ENCODE measurements around the gene CCSER1.

CCSER1 gene

DNA sequence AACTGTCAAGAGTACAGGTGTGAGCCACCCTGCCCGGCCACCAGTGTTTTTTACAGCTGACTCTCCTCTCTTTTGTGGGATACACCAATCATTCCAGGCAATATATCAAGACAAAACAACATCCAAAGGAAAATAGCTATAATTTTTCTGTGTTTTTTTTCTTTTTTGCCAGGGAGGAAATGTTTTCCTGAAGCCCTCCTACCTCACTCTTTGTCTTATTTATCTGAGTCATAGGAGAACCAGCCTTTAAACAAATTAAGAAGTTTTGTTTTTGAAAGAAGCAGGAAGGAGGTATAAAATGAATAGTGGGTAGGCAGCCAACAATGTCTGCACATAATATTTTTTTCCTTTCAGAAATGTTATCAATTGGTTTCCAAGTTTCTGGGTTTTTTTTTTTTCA is 493.9 kb downstream of the CCSER1 start:
- H3K9me2 ChIP-seq (replicated peaks; ENCODE audit: low read depth, low read length) = no peaks in the 10 kb centered on the region
- no peaks in the 10 kb centered on the region for H3K4me1 ChIP-seq (ENCODE audit: insufficient read depth, low read length, poor library complexity, severe bottlenecking)
- TF ChIP-seq EZH2phosphoT487 (IDR thresholded peaks at IDR 0.05; ENCODE audit: borderline replicate concordance) (no peak), CTCF (conservative IDR thresholded peaks at IDR 0.05; ENCODE audit: low read length) (no peak)
- H3K27me3 ChIP-seq (ENCODE audit: insufficient read depth, low read length, poor library complexity, severe bottlenecking) = no peaks in the 10 kb centered on the region
- no peaks in the 10 kb centered on the region for H3F3A ChIP-seq (ENCODE audit: low read depth)
- no peaks in the 10 kb centered on the region for H3K79me2 ChIP-seq (ENCODE audit: insufficient read depth, low read length)
- no peaks in the 10 kb centered on the region for H4K20me1 ChIP-seq (ENCODE audit: insufficient read depth, low read length, poor library complexity, severe bottlenecking)
- H3K36me3 ChIP-seq (ENCODE audit: insufficient read depth, low read length) = no peaks in the 10 kb centered on the region
- no peaks in the 10 kb centered on the region for H3K9me3 ChIP-seq (ENCODE audit: insufficient read depth, low read depth, low read length)
- H3K9ac ChIP-seq (ENCODE audit: low read depth, low read length, poor library complexity, severe bottlenecking) = no peak overlapping the region
- no peak overlapping the region for H3K4me3 ChIP-seq (ENCODE audit: low read length, poor library complexity, severe bottlenecking)
- H3K4me2 ChIP-seq (ENCODE audit: low read depth, low read length, poor library complexity, severe bottlenecking) = no peak overlapping the region
- no peak overlapping the region for H2AFZ ChIP-seq (ENCODE audit: low read length)

DNA sequence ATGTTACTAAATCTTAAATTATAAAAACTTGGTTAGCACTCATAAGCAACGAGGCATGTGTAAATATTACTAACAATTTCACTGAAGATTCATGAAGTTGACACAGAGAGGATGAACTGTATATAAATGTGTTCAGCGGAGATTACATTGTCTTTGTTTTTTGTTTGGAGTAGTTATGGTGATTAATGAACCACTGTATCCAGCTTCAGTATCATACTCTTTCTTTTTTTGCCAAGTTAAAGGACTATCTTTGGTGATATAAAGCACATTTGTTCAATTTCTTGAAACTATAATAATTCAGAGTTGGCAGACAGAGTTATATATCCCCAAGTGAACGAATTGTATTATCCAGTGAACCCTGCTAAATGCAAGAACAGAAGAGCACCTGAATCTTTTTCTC is 497.6 kb downstream of the CCSER1 start:
- no peaks in the 10 kb centered on the region for H3K27me3 ChIP-seq (ENCODE audit: insufficient read depth, low read length, poor library complexity, severe bottlenecking)
- no peaks in the 10 kb centered on the region for H3K79me2 ChIP-seq (ENCODE audit: insufficient read depth, low read length)
- H3K9me3 ChIP-seq (ENCODE audit: insufficient read depth, low read depth, low read length) = no peaks in the 10 kb centered on the region
- H3F3A ChIP-seq (ENCODE audit: low read depth) = no peaks in the 10 kb centered on the region
- no peak for TF ChIP-seq EZH2phosphoT487 (IDR thresholded peaks at IDR 0.05; ENCODE audit: borderline replicate concordance)
- no peak for TF ChIP-seq CTCF (conservative IDR thresholded peaks at IDR 0.05; ENCODE audit: low read length)
- no peaks in the 10 kb centered on the region for H4K20me1 ChIP-seq (ENCODE audit: insufficient read depth, low read length, poor library complexity, severe bottlenecking)
- H3K36me3 ChIP-seq (ENCODE audit: insufficient read depth, low read length) = no peaks in the 10 kb centered on the region
- H3K9ac ChIP-seq (ENCODE audit: low read depth, low read length, poor library complexity, severe bottlenecking) = no peak overlapping the region
- H3K4me3 ChIP-seq (ENCODE audit: low read length, poor library complexity, severe bottlenecking) = no peak overlapping the region
- H3K4me2 ChIP-seq (ENCODE audit: low read depth, low read length, poor library complexity, severe bottlenecking) = no peak overlapping the region
- no peaks in the 10 kb centered on the region for H3K4me1 ChIP-seq (ENCODE audit: insufficient read depth, low read length, poor library complexity, severe bottlenecking)
- H3K9me2 ChIP-seq (replicated peaks; ENCODE audit: low read depth, low read length) = no peaks in the 10 kb centered on the region
- H2AFZ ChIP-seq (ENCODE audit: low read length) = no peak overlapping the region

DNA sequence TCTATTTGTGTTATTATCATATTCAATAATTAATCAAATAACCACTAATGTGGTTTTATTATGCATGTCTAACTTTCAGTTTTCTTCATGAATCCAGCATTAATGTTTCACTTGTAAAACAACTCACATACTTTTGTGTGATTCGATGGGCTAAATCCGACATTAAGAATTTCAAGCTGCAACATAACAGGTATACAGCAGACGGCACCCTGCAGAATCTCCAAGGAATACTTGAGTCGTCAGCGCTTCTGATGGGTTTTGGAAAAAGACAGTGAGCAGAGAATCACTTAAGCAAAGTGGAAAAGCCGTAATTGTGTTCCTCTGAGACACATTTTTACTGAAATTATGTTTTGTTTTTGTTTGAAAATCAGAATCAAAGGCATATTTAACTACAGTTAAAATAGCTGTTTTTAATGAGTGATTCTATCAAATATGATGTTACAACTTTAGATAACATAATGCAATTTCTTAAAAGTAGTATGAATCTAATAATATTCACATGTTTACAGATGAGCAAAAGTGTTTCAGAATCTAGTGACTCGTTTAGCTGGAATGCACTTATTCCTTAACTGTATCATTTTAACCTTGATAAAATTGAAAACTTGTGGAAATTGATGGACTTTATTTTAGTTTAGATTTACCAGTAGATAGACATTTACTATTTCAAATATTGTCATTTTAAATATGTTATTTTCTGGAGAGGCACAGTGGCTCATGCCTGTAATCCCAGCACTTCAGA is 514.8 kb downstream of the CCSER1 start:
- no peak overlapping the region for H2AFZ ChIP-seq (ENCODE audit: low read length)
- no peak overlapping the region for H3K9ac ChIP-seq (ENCODE audit: low read depth, low read length, poor library complexity, severe bottlenecking)
- no peak overlapping the region for H3K4me3 ChIP-seq (ENCODE audit: low read length, poor library complexity, severe bottlenecking)
- TF ChIP-seq EZH2phosphoT487 (IDR thresholded peaks at IDR 0.05; ENCODE audit: borderline replicate concordance) (no peak), CTCF (conservative IDR thresholded peaks at IDR 0.05; ENCODE audit: low read length) (no peak)
- H3K4me2 ChIP-seq (ENCODE audit: low read depth, low read length, poor library complexity, severe bottlenecking) = no peak overlapping the region
- no peaks in the 10 kb centered on the region for H3K79me2 ChIP-seq (ENCODE audit: insufficient read depth, low read length)
- H4K20me1 ChIP-seq (ENCODE audit: insufficient read depth, low read length, poor library complexity, severe bottlenecking) = no peaks in the 10 kb centered on the region
- no peaks in the 10 kb centered on the region for H3K27me3 ChIP-seq (ENCODE audit: insufficient read depth, low read length, poor library complexity, severe bottlenecking)
- H3F3A ChIP-seq (ENCODE audit: low read depth) = no peaks in the 10 kb centered on the region
- no peaks in the 10 kb centered on the region for H3K36me3 ChIP-seq (ENCODE audit: insufficient read depth, low read length)
- no peaks in the 10 kb centered on the region for H3K4me1 ChIP-seq (ENCODE audit: insufficient read depth, low read length, poor library complexity, severe bottlenecking)
- H3K9me2 ChIP-seq (replicated peaks; ENCODE audit: low read depth, low read length) = 0 out of 2 replicates have a peak, but pooled peaks cover 3% of the 10 kb centered on the region
- H3K9me3 ChIP-seq (ENCODE audit: insufficient read depth, low read depth, low read length) = no peaks in the 10 kb centered on the region

Measured in Loucy (cell line).